GM18505 (cell line): ENCODE measurements around the gene PRRX1.

Experiments used
- ATAC-seq: cut with Tn5 transposase; IDR thresholded peaks from one replicate; pipeline ENCODE4 v1.9.1; 2021; ENCODE audit not compliant: unreplicated experiment
- POLR2A ChIP-seq: IDR thresholded peaks from 4 replicates; pipeline ENCODE4 v1.6.1; 2011; ENCODE audit warnings: borderline replicate concordance; ENCODE audit not compliant: insufficient read depth, insufficient read length; ENCODE audit errors: extremely low read depth

PRRX1 gene

DNA sequence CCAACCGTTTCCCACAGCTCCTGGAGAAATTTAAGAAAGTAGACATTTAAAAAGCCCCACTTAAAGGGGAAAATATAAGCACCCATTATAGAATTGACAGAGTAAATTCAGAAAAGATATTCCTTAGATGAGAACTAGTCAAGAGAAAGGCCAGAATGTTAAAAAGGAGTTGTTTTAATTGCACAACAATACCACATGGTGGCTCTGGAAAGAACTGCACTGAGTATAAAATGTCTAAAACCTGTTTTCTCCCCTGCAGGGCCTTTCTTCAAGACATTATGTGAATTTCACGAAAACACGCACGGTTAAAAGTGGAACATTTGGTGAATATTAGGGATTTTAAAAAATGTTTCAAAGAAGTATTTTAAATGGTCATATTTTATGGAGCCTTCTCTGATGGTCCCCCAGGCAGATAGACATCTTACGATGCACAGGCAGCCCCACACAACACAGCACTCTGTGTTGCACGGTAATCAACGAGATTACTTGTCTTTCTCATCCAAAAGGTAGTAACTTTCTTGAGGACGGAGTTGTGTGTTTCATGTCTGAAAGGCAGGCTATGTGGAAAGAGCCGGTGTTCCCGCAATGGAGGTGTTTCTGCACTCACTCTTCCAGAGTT is 101.9 kb downstream of the PRRX1 start:
- no peak for ATAC-seq
- no peak for TF ChIP-seq POLR2A

DNA sequence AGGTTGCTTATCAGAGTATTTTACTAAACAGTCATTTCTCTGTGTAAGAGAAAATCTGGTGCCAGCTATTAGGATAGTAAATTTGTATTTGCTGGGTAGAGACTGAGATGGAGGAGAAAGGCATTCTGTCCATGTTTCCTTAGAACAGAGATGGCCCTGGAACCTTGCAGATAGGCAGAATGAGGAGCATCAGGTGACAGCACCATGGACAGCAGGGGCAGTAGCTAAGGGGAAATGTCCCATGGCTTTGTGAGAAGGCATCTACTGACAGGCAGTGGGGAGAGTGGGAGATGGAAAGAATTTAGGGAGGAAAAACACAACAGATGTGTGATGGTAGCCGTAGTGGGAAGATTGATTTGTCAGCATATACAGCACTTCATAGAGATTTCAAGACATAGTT is 105.0 kb downstream of the PRRX1 start:
- ATAC-seq, result no peak
- no peak for TF ChIP-seq POLR2A

DNA sequence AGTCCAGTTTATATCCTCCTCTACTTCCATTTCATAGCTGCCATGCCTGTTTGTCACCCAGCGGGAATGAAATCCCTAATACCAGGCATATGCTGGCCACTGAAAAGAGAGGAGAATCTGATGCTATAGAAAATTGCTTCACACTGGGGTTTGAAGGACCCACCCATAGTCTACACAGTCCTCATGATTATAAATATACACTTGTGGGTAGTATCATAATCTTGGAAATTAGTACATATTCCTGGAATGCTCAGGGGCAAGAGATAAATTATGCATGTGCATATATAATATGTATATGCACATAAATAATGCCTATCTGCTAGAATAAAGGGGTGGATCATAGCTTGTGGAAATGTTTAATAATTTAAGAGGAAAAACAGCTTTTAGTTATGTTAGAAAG is 105.8 kb downstream of the PRRX1 start:
- TF ChIP-seq POLR2A, result no peak
- ATAC-seq, result no peak

DNA sequence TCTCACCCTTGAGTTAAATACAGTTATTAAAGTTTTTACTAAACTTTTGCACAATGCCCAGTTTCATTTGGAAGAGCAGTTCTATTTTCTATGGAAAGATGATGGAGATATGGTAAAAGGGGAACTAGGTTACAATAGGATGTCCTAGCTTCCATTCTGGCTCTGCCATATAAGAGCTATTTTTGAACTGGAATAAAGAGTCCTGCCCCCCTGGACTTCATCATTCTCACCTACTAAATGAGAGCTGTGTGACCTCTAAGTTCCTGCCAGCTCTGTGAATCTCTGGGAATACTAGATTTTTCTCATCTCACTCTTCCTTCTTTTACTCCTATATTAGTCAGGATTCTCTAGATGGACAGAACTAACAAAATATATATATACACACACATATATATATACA is 106.3 kb downstream of the PRRX1 start:
- ATAC-seq, result no peak
- no peak for TF ChIP-seq POLR2A

DNA sequence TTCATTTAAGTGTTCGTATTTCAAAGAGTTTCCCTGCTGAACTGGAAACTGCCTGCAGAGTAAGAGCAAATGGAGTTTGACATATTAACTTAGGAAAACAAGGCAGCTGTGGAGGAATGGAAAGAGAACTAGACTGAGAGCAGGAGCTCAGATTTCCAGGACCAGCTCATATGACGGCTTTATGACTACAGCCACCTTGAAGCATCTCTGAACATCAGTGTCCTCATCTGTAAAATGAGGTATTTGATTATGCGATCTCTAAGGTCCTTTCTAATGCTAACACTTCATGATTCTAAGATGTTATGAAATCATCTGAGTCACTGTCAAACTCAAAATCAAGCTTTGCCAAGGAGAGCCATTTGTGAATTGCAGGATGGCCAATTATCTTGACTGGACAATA is 112.3 kb downstream of the PRRX1 start:
- no peak for TF ChIP-seq POLR2A
- ATAC-seq, result no peak

DNA sequence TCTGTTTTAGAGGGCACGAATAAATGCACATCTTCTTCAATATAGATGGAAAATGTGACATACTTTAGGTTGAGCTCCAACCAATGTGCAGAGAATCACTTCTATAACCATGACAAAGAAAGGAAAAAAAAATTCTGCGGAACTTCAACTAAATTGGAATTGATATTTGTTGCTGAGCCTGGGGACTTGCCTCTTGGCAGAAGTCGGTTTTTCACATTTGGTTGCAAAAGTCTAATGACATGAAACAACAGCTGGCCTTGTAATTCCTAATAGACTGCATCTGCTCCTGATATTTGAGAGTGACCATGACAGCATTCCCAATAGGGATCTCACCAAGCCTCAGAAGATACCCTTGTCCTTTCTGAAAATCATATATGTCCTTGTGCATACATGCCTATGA is 112.8 kb downstream of the PRRX1 start:
- ATAC-seq, result no peak
- no peak for TF ChIP-seq POLR2A
